ENCODE data around the gene OTOA. TPM values are rescaled to one million over a fixed set of nuclear protein-coding genes. Genes with fewer than 3 reads are reported as not detected.
A peak's percentile ranks its signal among the peaks of the same experiment; 100 is the strongest.

The OTOA gene
- total RNA-seq, 1 experiment from 2014 or later, result 0.11 TPM

DNA sequence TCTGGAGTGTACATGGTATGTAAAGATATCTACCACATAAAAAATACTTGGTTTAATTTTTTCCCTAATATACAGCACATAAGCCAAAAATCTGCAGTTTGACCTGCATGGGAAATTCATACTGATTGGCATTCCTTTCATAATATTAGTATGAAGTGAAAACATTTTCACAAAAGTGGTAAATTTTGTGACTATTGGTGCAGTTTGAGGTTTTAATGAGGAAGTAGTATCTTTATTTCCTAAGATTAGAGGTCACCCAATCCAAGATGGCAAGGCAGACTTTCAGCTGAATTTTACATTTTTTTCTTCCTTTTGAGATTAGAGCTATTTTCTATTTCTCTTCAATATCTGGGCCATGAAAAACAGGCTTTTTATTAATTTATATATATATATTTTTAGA, 43.2 kb upstream of the OTOA start:
- no peaks in the 10 kb centered on the region for H4K20me1 ChIP-seq (ENCODE audit: control insufficient read depth, insufficient read depth, insufficient read length)
- no peaks in the 10 kb centered on the region for H3K4me1 ChIP-seq (ENCODE audit: insufficient read depth, low read length)
- TF ChIP-seq, protein P1, sequence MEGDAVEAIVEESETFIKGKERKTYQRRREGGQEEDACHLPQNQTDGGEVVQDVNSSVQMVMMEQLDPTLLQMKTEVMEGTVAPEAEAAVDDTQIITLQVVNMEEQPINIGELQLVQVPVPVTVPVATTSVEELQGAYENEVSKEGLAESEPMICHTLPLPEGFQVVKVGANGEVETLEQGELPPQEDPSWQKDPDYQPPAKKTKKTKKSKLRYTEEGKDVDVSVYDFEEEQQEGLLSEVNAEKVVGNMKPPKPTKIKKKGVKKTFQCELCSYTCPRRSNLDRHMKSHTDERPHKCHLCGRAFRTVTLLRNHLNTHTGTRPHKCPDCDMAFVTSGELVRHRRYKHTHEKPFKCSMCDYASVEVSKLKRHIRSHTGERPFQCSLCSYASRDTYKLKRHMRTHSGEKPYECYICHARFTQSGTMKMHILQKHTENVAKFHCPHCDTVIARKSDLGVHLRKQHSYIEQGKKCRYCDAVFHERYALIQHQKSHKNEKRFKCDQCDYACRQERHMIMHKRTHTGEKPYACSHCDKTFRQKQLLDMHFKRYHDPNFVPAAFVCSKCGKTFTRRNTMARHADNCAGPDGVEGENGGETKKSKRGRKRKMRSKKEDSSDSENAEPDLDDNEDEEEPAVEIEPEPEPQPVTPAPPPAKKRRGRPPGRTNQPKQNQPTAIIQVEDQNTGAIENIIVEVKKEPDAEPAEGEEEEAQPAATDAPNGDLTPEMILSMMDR (conservative IDR thresholded peaks at IDR 0.05), result no peak

More for the DNA sequence above, 43.2 kb upstream of the OTOA start:
- Histone ChIP-seq H4K91ac (ENCODE audit: insufficient read length, low read depth, low read length) (no peak overlapping the region), H4K5ac (ENCODE audit: insufficient read length, low read depth, low read length) (no peak overlapping the region), H3K9ac (ENCODE audit: extremely low read depth, insufficient read length, low read length) (no peak overlapping the region), H2BK20ac (ENCODE audit: low read depth, low read length, poor library complexity, severe bottlenecking) (no peak overlapping the region), H2BK120ac (ENCODE audit: low read depth, low read length, poor library complexity, severe bottlenecking) (no peak overlapping the region), H3K27me3 (ENCODE audit: insufficient read depth, low read length) (no peaks in the 10 kb centered on the region), H3K23ac (ENCODE audit: insufficient read length, low read depth, low read length) (no peak overlapping the region), H3K27ac (ENCODE audit: insufficient read length, low read depth, low read length) (no peak overlapping the region), H2AFZ (ENCODE audit: low read length) (no peak overlapping the region), H4K8ac (replicated peaks; ENCODE audit: insufficient read length, low read depth, low read length) (no peak overlapping the region), H3K14ac (ENCODE audit: insufficient read depth, low read length) (no peak overlapping the region), H3T11ph (ENCODE audit: low read length) (no peak overlapping the region), H3K79me1 (ENCODE audit: insufficient read depth, low read depth, low read length, poor library complexity, severe bottlenecking) (peaks cover 4% of the 10 kb centered on the region), H3K9me3 (ENCODE audit: control insufficient read depth, low read depth, low read length) (no peaks in the 10 kb centered on the region), H3K56ac (ENCODE audit: insufficient read length, low read depth, low read length) (no peak overlapping the region), H2BK5ac (ENCODE audit: insufficient read length, low read length) (no peak overlapping the region), H3K18ac (ENCODE audit: insufficient read length, low read depth, low read length) (no peak overlapping the region), H3K79me2 (ENCODE audit: insufficient read depth, low read length) (no peaks in the 10 kb centered on the region), H2AK5ac (ENCODE audit: insufficient read length, low read length) (no peak overlapping the region), H3K4ac (ENCODE audit: low read depth, low read length) (no peak overlapping the region), H3K23me2 (ENCODE audit: insufficient read length, low read depth, low read length, poor library complexity, severe bottlenecking) (no peaks in the 10 kb centered on the region), H3K4me2 (ENCODE audit: insufficient read depth, insufficient read length, low read length) (no peak overlapping the region), H2BK12ac (ENCODE audit: insufficient read length, low read depth, low read length) (no peak overlapping the region), H2BK15ac (ENCODE audit: low read depth, low read length) (no peak overlapping the region)
- no peaks in the 10 kb centered on the region for H3K4me1 Mint-ChIP-seq
- no peaks in the 10 kb centered on the region for H3K9me3 Mint-ChIP-seq
- H3K27ac Mint-ChIP-seq, result peak overlapping the region in 1 of 3 experiments; percentile 71; a peak in 1 of 7 replicates
- H3K36me3 Mint-ChIP-seq (ENCODE audit: insufficient read depth in 1 of 3, low read depth in 3 of 3), result peaks cover 20 to 61% (median 45%) of the 10 kb centered on the region in 3 experiments; a peak in 6 of 7 replicates
- H3K4me3 Mint-ChIP-seq, result no peak overlapping the region
- DNase-seq, result no peak
- no peaks in the 10 kb centered on the region for H3K27me3 Mint-ChIP-seq (ENCODE audit: low read depth)

Data from H9 (cell line).